ENCODE measurements around the gene TSPAN19.
"Not testable (repeated sequence)": the region's sequence is repeated elsewhere in the genome, so short reads cannot be mapped to it uniquely, and the experiment has no call there.

The TSPAN19 gene

GRCh38 chr12:85036234-85036707 lies at the start of gene TSPAN19, which contains the start of gene LRRIQ1:
TSPAN19 (minus strand) TSS chr12:85036277; CDS start chr12:85029946, 6,331 bp downstream.
LRRIQ1 (plus strand) TSS chr12:85036351; CDS start chr12:85038177, 1,826 bp downstream.
- FAIRE-seq, result no peak

- FAIRE-seq, result no peak
Measured at GRCh38 chr12:85085066-85085465, 49.0 kb upstream of the TSPAN19 start.

GRCh38 chr12:85076688-85077430 lies 40.8 kb upstream of the TSPAN19 start:
- FAIRE-seq, result peak; percentile 87

GRCh38 chr12:85072826-85073225 lies 36.7 kb upstream of the TSPAN19 start:
- no peak for FAIRE-seq

GRCh38 chr12:85065837-85066482 lies 29.9 kb upstream of the TSPAN19 start:
- FAIRE-seq, result no peak

- FAIRE-seq, result no peak
Measured at GRCh38 chr12:85060916-85061315, 24.8 kb upstream of the TSPAN19 start.

- no peak for FAIRE-seq
Measured at GRCh38 chr12:85059594-85059993, 23.5 kb upstream of the TSPAN19 start.

GRCh38 chr12:85058339-85058738 lies 22.3 kb upstream of the TSPAN19 start:
- no peak for FAIRE-seq

GRCh38 chr12:85057370-85057963 lies 21.4 kb upstream of the TSPAN19 start:
- peak; percentile 28 for FAIRE-seq

- no peak for FAIRE-seq
Measured at GRCh38 chr12:85043829-85044228, 7.8 kb upstream of the TSPAN19 start.

- FAIRE-seq, result no peak
Measured at GRCh38 chr12:85041395-85041794, 5.3 kb upstream of the TSPAN19 start.

- FAIRE-seq, result no peak
Measured at GRCh38 chr12:85036733-85037132, 656 bp upstream of the TSPAN19 start.

- peak; percentile 73 for FAIRE-seq
Measured at GRCh38 chr12:85029456-85029855, 6.6 kb downstream of the TSPAN19 start.

GRCh38 chr12:85018098-85018497 lies 18.0 kb downstream of the TSPAN19 start:
- FAIRE-seq, result no peak

GRCh38 chr12:85017618-85018017 lies 18.5 kb downstream of the TSPAN19 start:
- FAIRE-seq, result no peak

- FAIRE-seq, result no peak
Measured at GRCh38 chr12:85017133-85017532, 18.9 kb downstream of the TSPAN19 start.

- FAIRE-seq, result no peak
Measured at GRCh38 chr12:85016413-85016812, 19.7 kb downstream of the TSPAN19 start.

GRCh38 chr12:85007836-85008235 lies 28.2 kb downstream of the TSPAN19 start:
- no peak for FAIRE-seq

- no peak for FAIRE-seq
Measured at GRCh38 chr12:85006206-85006605, 29.9 kb downstream of the TSPAN19 start.

- no peak for FAIRE-seq
Measured at GRCh38 chr12:85005615-85006014, 30.5 kb downstream of the TSPAN19 start.

- FAIRE-seq, result not testable (repeated sequence)
Measured at GRCh38 chr12:85005047-85005446, 31.0 kb downstream of the TSPAN19 start.

- FAIRE-seq, result no peak
Measured at GRCh38 chr12:85004204-85004603, 31.9 kb downstream of the TSPAN19 start.

GRCh38 chr12:85002778-85003296 lies 33.2 kb downstream of the TSPAN19 start:
- no peak for FAIRE-seq

- no peak for FAIRE-seq
Measured at GRCh38 chr12:85000729-85001128, 35.3 kb downstream of the TSPAN19 start.
